Activated naive CD8-positive, alpha-beta T cell treated with anti-CD3 and anti-CD28 coated beads for 36 hours (primary cell): Measurements from ENCODE around the gene LSS. TPM values are rescaled to one million over a fixed set of nuclear protein-coding genes. Genes with fewer than 3 reads are reported as not detected.
"Not testable (repeated sequence)": the region's sequence is repeated elsewhere in the genome, so short reads cannot be mapped to it uniquely, and the experiment has no call there.

Experiments
- DNase-seq: peaks from one replicate; pipeline ENCODE4 v3.0.0; 2021
- H3K27ac Mint-ChIP-seq: one replicate; pipeline ENCODE4 v1.8.0; 2022; ENCODE audit warnings: mild to moderate bottlenecking, moderate library complexity, mixed read lengths
- H3K27me3 Mint-ChIP-seq: one replicate; pipeline ENCODE4 v1.8.0; 2022; ENCODE audit warnings: mild to moderate bottlenecking, mixed read lengths
- H3K36me3 Mint-ChIP-seq: one replicate; pipeline ENCODE4 v1.8.0; 2021; ENCODE audit warnings: mild to moderate bottlenecking, mixed read lengths
- H3K4me1 Mint-ChIP-seq: one replicate; pipeline ENCODE4 v1.8.0; 2021; ENCODE audit warnings: mixed read lengths
- H3K4me3 Mint-ChIP-seq: one replicate; pipeline ENCODE4 v1.8.0; 2022; ENCODE audit warnings: mild to moderate bottlenecking, moderate library complexity, mixed read lengths
- H3K9me3 Mint-ChIP-seq: one replicate; pipeline ENCODE4 v1.8.0; 2022; ENCODE audit warnings: mixed read lengths
- total RNA-seq, 2 experiments: library from RNA; stranded (reverse); gene quantifications; one replicate each; pipeline ENCODE4 v1.2.3, GENCODE V29; 2021

The LSS gene
- total RNA-seq, 2 experiments from 2014 or later: 15.8 to 16.7 TPM

- Mint-ChIP-seq H3K36me3 (peaks cover 44% of the 10 kb centered on the region), H3K4me3 (peak overlapping the region; percentile 88), H3K4me1 (peaks cover 44% of the 10 kb centered on the region), H3K27ac (peak overlapping the region; percentile 93), H3K9me3 (peaks cover 6% of the 10 kb centered on the region), H3K27me3 (no peaks in the 10 kb centered on the region)
- peak; percentile 5 for DNase-seq
Observed at GRCh38 chr21:46229133-46229922, 754 bp upstream of the LSS start.

- H3K27ac Mint-ChIP-seq: peak overlapping the region; percentile 42
- H3K36me3 Mint-ChIP-seq: peaks cover 36% of the 10 kb centered on the region
- no peak for DNase-seq
- H3K27me3 Mint-ChIP-seq: no peaks in the 10 kb centered on the region
- H3K4me3 Mint-ChIP-seq: peak overlapping the region; percentile 80
- peaks cover 6% of the 10 kb centered on the region for H3K9me3 Mint-ChIP-seq
- peaks cover 34% of the 10 kb centered on the region for H3K4me1 Mint-ChIP-seq
Observed at GRCh38 chr21:46227811-46228344, 696 bp downstream of the LSS start.

DNA sequence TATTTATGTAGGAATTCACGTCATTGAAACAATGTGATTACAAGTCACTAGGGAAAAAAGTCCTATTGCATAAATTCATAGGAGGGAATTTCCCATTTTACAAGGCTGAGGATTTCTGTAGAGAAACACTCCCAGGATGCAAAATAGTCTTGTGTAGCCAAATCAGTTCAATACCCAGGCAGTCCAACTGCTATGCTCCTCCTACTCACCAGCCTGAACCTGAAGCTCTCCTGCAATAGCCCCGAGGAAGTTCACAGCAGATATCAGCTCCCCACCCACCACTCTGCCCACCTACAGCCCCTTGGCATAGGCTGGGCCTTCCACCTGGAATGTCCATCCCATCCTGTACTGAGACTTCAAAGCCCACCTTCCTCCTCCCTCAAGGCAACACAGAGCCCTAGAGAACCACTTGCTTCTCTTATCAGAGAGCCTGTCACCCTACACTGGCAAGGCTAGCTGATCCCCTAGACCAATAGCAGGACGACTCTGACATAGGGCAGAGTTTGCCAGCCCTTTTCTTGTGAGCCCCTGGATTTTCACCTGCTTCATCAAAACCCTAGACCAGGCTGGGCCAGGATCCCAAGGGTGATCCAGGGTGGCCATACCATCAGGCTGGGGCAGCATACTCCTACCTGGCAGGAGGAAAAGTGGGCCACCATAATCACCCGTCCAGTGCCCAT is 1.5 kb downstream of the LSS start:
- no peak for DNase-seq

DNA sequence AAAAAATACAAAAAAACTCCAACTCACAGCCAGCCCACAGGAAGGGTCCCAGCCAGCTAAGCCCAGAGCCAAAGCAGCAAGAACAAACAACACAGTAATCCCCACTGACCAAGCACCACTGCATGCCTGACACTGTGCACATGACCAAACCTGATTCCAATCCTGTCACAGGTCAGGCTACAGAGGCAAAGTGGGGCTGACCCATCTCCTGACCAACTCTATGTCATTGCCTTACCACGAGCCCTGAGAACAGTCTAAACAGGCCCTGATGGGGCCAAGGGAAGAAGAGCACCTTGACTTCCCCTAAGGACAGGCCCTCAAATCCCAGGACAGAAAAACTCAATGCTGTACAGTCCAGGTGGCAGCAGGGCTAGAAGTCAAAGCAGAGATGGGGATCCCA is 2.4 kb downstream of the LSS start:
- H3K4me3 Mint-ChIP-seq: no peak overlapping the region
- peaks cover 20% of the 10 kb centered on the region for H3K36me3 Mint-ChIP-seq
- no peaks in the 10 kb centered on the region for H3K27me3 Mint-ChIP-seq
- peaks cover 28% of the 10 kb centered on the region for H3K4me1 Mint-ChIP-seq
- H3K27ac Mint-ChIP-seq: no peak overlapping the region
- no peak for DNase-seq
- peaks cover under 1% of the 10 kb centered on the region for H3K9me3 Mint-ChIP-seq

More for the DNA sequence above, 1.5 kb downstream of the LSS start:
- Mint-ChIP-seq H3K36me3 (peaks cover 29% of the 10 kb centered on the region), H3K9me3 (peaks cover 6% of the 10 kb centered on the region), H3K4me1 (peaks cover 34% of the 10 kb centered on the region), H3K4me3 (peak overlapping the region; percentile 80), H3K27ac (no peak overlapping the region), H3K27me3 (no peaks in the 10 kb centered on the region)

GRCh38 chr21:46223661-46224060 is 4.9 kb downstream of the LSS start:
- not testable (repeated sequence) for H3K27me3 Mint-ChIP-seq, H3K9me3 Mint-ChIP-seq, H3K36me3 Mint-ChIP-seq, H3K27ac Mint-ChIP-seq, H3K4me3 Mint-ChIP-seq, DNase-seq
- peaks cover 20% of the 10 kb centered on the region for H3K4me1 Mint-ChIP-seq

DNA sequence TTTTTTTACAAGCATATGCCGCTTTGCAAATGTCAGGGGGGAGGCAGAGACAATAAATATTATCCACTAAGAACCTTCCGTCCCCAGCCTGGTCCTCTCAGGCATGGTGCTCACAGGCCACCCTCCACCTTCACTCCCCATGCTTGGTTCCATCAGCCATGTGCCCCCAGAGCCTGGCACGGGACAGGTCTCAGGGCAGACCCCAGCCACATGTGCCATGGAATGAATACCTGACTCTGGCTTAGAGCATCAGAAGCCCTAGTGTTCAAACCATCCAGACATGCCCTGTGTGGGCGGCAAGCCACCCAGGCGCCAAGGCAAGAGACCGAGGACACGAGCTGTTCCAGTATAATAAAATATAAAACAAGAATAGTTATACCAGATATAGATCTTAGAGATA is 5.4 kb downstream of the LSS start:
- no peak overlapping the region for H3K4me3 Mint-ChIP-seq
- H3K4me1 Mint-ChIP-seq: peaks cover 20% of the 10 kb centered on the region
- no peaks in the 10 kb centered on the region for H3K27me3 Mint-ChIP-seq
- H3K9me3 Mint-ChIP-seq: no peaks in the 10 kb centered on the region
- H3K36me3 Mint-ChIP-seq: peaks cover 9% of the 10 kb centered on the region
- no peak overlapping the region for H3K27ac Mint-ChIP-seq
- no peak for DNase-seq

DNA sequence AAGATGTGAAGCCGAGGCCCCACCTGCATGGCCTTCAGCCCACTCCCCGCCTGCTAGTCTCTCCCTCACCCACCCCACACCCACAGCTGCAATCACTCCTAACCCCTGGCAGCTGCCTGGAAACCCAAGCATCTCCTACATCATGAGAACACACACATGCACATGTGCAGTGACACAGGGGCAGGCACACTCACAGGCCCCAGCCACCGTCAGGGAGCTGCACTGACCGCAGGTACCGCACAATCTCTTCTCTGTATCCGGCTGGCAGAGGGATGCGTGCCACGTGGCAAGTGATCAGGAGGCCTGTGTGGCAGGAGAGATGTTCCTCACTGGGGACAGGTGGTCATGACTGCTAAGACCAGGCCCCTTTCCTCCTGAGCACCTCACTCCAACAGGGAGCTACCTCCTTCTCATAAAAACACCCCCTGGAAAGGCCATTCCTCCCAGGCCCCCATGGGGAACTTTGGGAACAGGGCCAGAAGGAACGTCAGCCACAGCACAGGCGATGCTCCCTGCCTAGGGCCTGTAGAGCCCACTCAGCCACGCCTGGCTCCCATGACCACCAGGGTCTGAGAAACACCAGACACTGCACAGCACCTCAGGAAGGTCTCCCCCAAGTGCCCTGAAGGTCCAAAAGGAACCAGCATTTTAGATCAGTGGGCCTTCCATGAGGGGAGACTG is 6.0 kb downstream of the LSS start:
- peaks cover 9% of the 10 kb centered on the region for H3K36me3 Mint-ChIP-seq

GRCh38 chr21:46221664-46222435 is 6.7 kb downstream of the LSS start:
- Mint-ChIP-seq H3K4me3 (no peak overlapping the region), H3K36me3 (peaks cover 9% of the 10 kb centered on the region), H3K27ac (no peak overlapping the region), H3K27me3 (no peaks in the 10 kb centered on the region), H3K9me3 (no peaks in the 10 kb centered on the region), H3K4me1 (peaks cover 8% of the 10 kb centered on the region)
- no peak for DNase-seq

More for the DNA sequence above, 6.0 kb downstream of the LSS start:
- Mint-ChIP-seq H3K4me1 (peaks cover 16% of the 10 kb centered on the region), H3K4me3 (no peak overlapping the region), H3K27me3 (no peaks in the 10 kb centered on the region), H3K27ac (no peak overlapping the region), H3K9me3 (no peaks in the 10 kb centered on the region)
- DNase-seq: no peak

DNA sequence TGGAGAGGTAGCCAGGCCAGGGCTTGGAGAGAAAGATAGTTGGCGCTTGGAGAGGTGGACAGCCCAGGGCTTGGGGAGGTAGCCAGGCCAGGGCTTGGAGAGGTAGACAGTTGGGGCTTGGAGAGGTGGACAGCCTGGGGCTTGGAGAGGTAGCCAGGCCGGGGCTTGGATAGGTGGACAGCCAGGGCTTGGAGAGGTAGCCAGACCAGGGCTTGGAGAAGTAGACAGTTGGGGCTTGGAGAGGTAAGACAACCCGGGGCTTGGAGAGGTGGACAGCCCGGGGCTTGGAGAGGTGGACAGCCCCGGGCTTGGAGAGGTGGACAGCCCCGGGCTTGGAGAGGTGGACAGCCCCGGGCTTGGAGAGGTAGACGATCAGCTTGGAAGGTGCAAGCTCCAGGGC is 7.7 kb downstream of the LSS start:
- Mint-ChIP-seq H3K9me3 (no peaks in the 10 kb centered on the region), H3K4me3 (no peak overlapping the region), H3K27me3 (no peaks in the 10 kb centered on the region), H3K27ac (no peak overlapping the region), H3K36me3 (peaks cover 8% of the 10 kb centered on the region), H3K4me1 (no peaks in the 10 kb centered on the region)
- DNase-seq: no peak

DNA sequence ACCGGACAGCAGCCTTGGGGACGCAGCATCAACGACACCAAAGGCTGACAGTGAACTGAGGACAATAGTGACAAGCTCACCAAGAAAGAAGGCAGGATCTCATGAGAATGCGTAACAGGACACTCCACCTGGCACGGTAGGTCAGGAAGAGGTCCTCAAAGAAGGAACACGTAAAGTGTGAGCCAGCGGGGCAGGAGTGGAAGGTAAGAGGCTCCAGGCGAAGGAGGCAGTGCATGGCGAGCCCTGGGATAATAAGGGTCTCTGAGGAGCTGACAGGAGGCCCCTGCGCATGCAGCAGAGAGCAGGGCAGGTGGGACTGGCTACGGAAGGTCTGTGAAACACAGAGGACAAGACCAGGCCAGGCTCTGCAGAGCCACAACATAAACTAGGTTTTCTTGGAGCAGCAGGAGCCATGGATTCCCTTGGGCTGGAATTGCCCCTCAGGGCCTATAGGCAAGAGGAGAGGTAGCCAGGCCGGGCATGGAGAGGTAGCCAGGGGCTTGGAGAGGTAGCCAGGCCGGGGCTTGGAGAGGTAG is 8.2 kb downstream of the LSS start:
- DNase-seq: no peak
- Mint-ChIP-seq H3K27me3 (no peaks in the 10 kb centered on the region), H3K27ac (no peak overlapping the region), H3K4me1 (no peaks in the 10 kb centered on the region), H3K4me3 (no peak overlapping the region), H3K36me3 (peaks cover 7% of the 10 kb centered on the region), H3K9me3 (no peaks in the 10 kb centered on the region)

- Mint-ChIP-seq H3K27ac (no peak overlapping the region), H3K36me3 (peaks cover 7% of the 10 kb centered on the region), H3K27me3 (no peaks in the 10 kb centered on the region), H3K4me3 (no peak overlapping the region), H3K9me3 (no peaks in the 10 kb centered on the region), H3K4me1 (no peaks in the 10 kb centered on the region)
- no peak for DNase-seq
Observed at GRCh38 chr21:46219591-46220239, 8.9 kb downstream of the LSS start.

DNA sequence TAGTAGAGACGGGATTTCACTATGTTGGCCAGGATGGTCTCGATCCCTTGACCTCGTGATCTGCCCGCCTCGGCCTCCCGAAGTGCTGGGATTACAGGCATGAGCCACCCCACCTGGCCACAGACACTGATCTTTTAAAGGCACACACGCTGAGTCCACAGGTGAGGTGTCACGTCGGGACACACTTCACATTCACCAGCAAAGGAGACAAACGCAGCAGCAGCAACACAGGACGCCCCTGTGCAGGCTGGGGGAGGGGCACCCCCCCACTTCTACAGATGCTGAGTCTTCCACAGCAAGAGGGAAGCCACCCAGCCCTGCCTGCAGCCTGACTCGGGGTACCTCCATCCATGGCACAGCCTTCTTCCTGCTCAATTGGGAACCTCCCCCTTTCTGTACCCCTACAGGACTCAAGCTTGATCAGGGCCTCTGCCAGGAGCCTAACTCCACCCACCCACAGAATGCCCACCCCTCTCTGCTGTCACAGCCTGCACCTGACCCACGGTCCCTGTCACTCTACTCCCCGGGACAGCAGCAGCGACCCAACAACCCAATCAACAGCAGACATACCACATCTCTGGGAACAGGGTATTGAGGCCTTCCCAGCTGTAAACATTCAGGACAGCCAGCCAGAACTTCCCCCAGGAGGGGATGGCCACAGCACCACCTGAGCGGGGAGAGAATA is 9.5 kb downstream of the LSS start:
- Mint-ChIP-seq H3K9me3 (no peaks in the 10 kb centered on the region), H3K36me3 (peaks cover 5% of the 10 kb centered on the region), H3K4me1 (no peaks in the 10 kb centered on the region), H3K27me3 (no peaks in the 10 kb centered on the region), H3K27ac (no peak overlapping the region), H3K4me3 (no peak overlapping the region)
- no peak for DNase-seq

- no peaks in the 10 kb centered on the region for H3K9me3 Mint-ChIP-seq
- DNase-seq: no peak
- H3K4me3 Mint-ChIP-seq: no peak overlapping the region
- no peak overlapping the region for H3K27ac Mint-ChIP-seq
- no peaks in the 10 kb centered on the region for H3K4me1 Mint-ChIP-seq
- peaks cover 4% of the 10 kb centered on the region for H3K36me3 Mint-ChIP-seq
- H3K27me3 Mint-ChIP-seq: no peaks in the 10 kb centered on the region
Observed at GRCh38 chr21:46217511-46218196, 10.9 kb downstream of the LSS start.
